K562 (cell line): ENCODE data around the gene ELOB. TPM values are rescaled to one million over a fixed set of nuclear protein-coding genes. Genes with fewer than 3 reads are reported as not detected.

Source experiments
- ATAC-seq: fragments of 200-7000 bp; cut with Tn5 transposase; 3 replicates; pipeline ENCODE4 v1.9.1; 2020; ENCODE audit warnings: moderate library complexity
- BruUV-seq: library from RNA; stranded (reverse); fragments of 400-500 nt; replicated peaks from 2 replicates; lab custom pipeline; 2021; lab: Mats Ljungman, UMichigan
- CTCF ChIA-PET: fragments of 300-600 bp; formaldehyde crosslinking; extraction: SDS; loops from one replicate; lab custom pipeline; 2021; ENCODE audit warnings: low intra/inter-chr PET ratio; lab: Yijun Ruan, JAX
- POLR2A ChIA-PET: fragments of 300-600, 350-650 bp; sonication (Branson Sonifier 250); formaldehyde crosslinking; extraction: SDS; loops from one replicate; lab custom pipeline; 2021; ENCODE audit warnings: antibody characterized with exemption, inconsistent platforms; lab: Yijun Ruan, JAX
- DNase-seq, 4 experiments: peaks; one replicate each; pipeline versions ENCODE4 v3.0.0 to v3.0.0-alpha.2; 2011 to 2018; ENCODE audit warnings: low spot score in 3 of 4, mixed read lengths in 3 of 4; ENCODE audit errors: extremely low read depth in 1 of 4
- FAIRE-seq: peaks from 2 replicates; lab custom pipeline; 2011; peaks lifted over from hg19 to GRCh38; lab: Jason Lieb, UNC
- H2AFZ ChIP-seq: 2 replicates; pipeline ENCODE4 v1.6.0; 2011; ENCODE audit warnings: low read depth, low read length, control low read depth, inconsistent platforms
- H3K27ac ChIP-seq: fragments of 200-600 bp; 3 replicates; pipeline ENCODE4 v1.8.0; 2011; ENCODE audit warnings: low read depth, mild to moderate bottlenecking, control low read depth, inconsistent platforms, low read length, moderate library complexity, mixed read lengths; ENCODE audit errors: extremely low read depth
- H3K27me3 ChIP-seq, 2 experiments: fragments of 300-600 bp in 1 of 2; 2 replicates in 1 of 2; 3 replicates in 1 of 2; pipeline versions ENCODE4 v1.6.0 to v1.8.0; 2011; ENCODE audit warnings: inconsistent platforms in 2 of 2, low read length in 2 of 2, mild to moderate bottlenecking in 1 of 2, mixed read lengths in 1 of 2, moderate library complexity in 1 of 2; ENCODE audit not compliant: control insufficient read depth in 2 of 2, insufficient read depth in 2 of 2
- H3K36me3 ChIP-seq: fragments of 300-600 bp; 3 replicates; pipeline ENCODE4 v1.8.0; 2011; ENCODE audit warnings: mild to moderate bottlenecking, low read length, inconsistent platforms; ENCODE audit not compliant: control insufficient read depth, insufficient read depth
- H3K4me1 ChIP-seq, 2 experiments: fragments of 200-600 bp in 1 of 2; replicated peaks in 1 of 2; 2 replicates in 1 of 2; 3 replicates in 1 of 2; pipeline versions ENCODE4 v1.5.1 to v1.8.0; 2011; ENCODE audit warnings: inconsistent platforms in 2 of 2, low read length in 2 of 2, mild to moderate bottlenecking in 1 of 2, mixed read lengths in 1 of 2, moderate library complexity in 1 of 2; ENCODE audit not compliant: control insufficient read depth in 2 of 2, insufficient read depth in 2 of 2
- H3K4me2 ChIP-seq: 2 replicates; pipeline ENCODE4 v1.6.1; 2011; ENCODE audit warnings: low read length, control low read depth, inconsistent platforms, mixed read lengths; ENCODE audit not compliant: insufficient read depth
- H3K4me3 ChIP-seq: fragments of 200-600 bp; sonication (generic), shearing (Covaris generic); 2 replicates; pipeline ENCODE4 v1.5.1; 2016; ENCODE audit warnings: control low read depth, inconsistent platforms
- H3K79me2 ChIP-seq: fragments of 200-600 bp; 3 replicates; pipeline ENCODE4 v1.8.0; 2011; ENCODE audit warnings: low read length, inconsistent platforms; ENCODE audit not compliant: control insufficient read depth, insufficient read depth
- H3K9ac ChIP-seq, 2 experiments: 2 replicates each; pipeline versions ENCODE4 v1.6.0 to v1.6.1; 2011; ENCODE audit warnings: low read depth in 2 of 2, low read length in 2 of 2, control low read depth in 1 of 2, inconsistent platforms in 1 of 2, mild to moderate bottlenecking in 1 of 2, mixed read lengths in 1 of 2; ENCODE audit not compliant: insufficient read depth in 1 of 2
- H3K9me1 ChIP-seq: one replicate; pipeline ENCODE4 v1.6.0; 2011; ENCODE audit warnings: inconsistent platforms, mild to moderate bottlenecking, low read length, moderate library complexity; ENCODE audit not compliant: control insufficient read depth, insufficient read depth
- H3K9me3 ChIP-seq: replicated peaks from 2 replicates; pipeline ENCODE4 v1.5.1; 2011; ENCODE audit warnings: low read depth, low read length, inconsistent platforms; ENCODE audit not compliant: control insufficient read depth, insufficient read depth
- H4K20me1 ChIP-seq: replicated peaks from 2 replicates; pipeline ENCODE4 v1.6.1; 2011; ENCODE audit warnings: low read length, inconsistent platforms, mixed read lengths; ENCODE audit not compliant: control insufficient read depth, insufficient read depth
- CBFA2T3 ChIP-seq: fragments of 450-650 bp; IDR thresholded peaks from 2 replicates; pipeline ENCODE4 v1.6.1; 2017
- CBX3 ChIP-seq, 2 experiments: IDR thresholded peaks; 1 replicate in 1 of 2; 2 replicates in 1 of 2; pipeline ENCODE4 v1.6.1; 2012; ENCODE audit warnings: inconsistent platforms in 2 of 2, low read length in 2 of 2, borderline replicate concordance in 1 of 2, control low read depth in 1 of 2
- CREBBP ChIP-seq: IDR thresholded peaks from one replicate; pipeline ENCODE4 v1.6.1; 2012; ENCODE audit warnings: low read depth, mild to moderate bottlenecking, control low read depth, inconsistent platforms, low read length
- E2F3 ChIP-seq: fragments of 250-450 bp; sonication (Bioruptor Pico); IDR thresholded peaks from 2 replicates; pipeline ENCODE4 v1.4.0; 2020; ENCODE audit warnings: mild to moderate bottlenecking
- HMGXB4 ChIP-seq: sonication (generic); formaldehyde crosslinking; IDR thresholded peaks from 2 replicates; pipeline ENCODE4 v1.8.1; 2023; ENCODE audit warnings: mild to moderate bottlenecking, missing genetic modification reagents
- NBN ChIP-seq: fragments of 450-650 bp; IDR thresholded peaks from 2 replicates; pipeline ENCODE4 v1.6.1; 2016; ENCODE audit warnings: low read depth, mild to moderate bottlenecking
- PKNOX1 ChIP-seq: fragments of 450-650 bp; IDR thresholded peaks from 2 replicates; pipeline ENCODE4 v1.6.1; 2016
- POLR2G ChIP-seq: fragments of 200-400 bp; formaldehyde crosslinking; IDR thresholded peaks from 2 replicates; pipeline ENCODE4 v1.6.1; 2017; ENCODE audit warnings: low read depth, mild to moderate bottlenecking, antibody characterized with exemption, low read length, moderate library complexity
- RBM25 ChIP-seq: fragments of 200-400 bp; formaldehyde crosslinking; IDR thresholded peaks from 2 replicates; pipeline ENCODE4 v1.6.1; 2018; ENCODE audit warnings: low read length, low read depth, moderate library complexity; ENCODE audit not compliant: severe bottlenecking
- ZFPM2 ChIP-seq: fragments of 250-450 bp; sonication (Bioruptor Pico); IDR thresholded peaks from 2 replicates; pipeline ENCODE4 v1.5.1; 2022; ENCODE audit warnings: mild to moderate bottlenecking
- ZNF3 ChIP-seq: fragments of 250-450 bp; sonication (Bioruptor Pico); IDR thresholded peaks from 2 replicates; pipeline ENCODE4 v1.5.0; 2021; ENCODE audit warnings: mild to moderate bottlenecking, moderate library complexity
- ZNF639 ChIP-seq, 2 experiments: fragments of 200-800 bp in 1 of 2; sonication (Bioruptor generic) in 1 of 2; sonication (generic) in 1 of 2; formaldehyde crosslinking in 1 of 2; IDR thresholded peaks in 1 of 2; conservative IDR thresholded peaks in 1 of 2; 2 replicates each; pipeline versions ENCODE4 v1.5.0 to v1.6.1; 2016 to 2020; ENCODE audit warnings: missing compliant biosample characterization in 1 of 2, missing genetic modification characterization in 1 of 2, missing genetic modification reagents in 1 of 2
- ZNF644 ChIP-seq: fragments of 200-800 bp; sonication (Bioruptor generic); IDR thresholded peaks from 2 replicates; pipeline ENCODE4 v1.6.1; 2016; ENCODE audit warnings: low read depth, missing genetic modification characterization, missing compliant biosample characterization
- WGBS: fragments of 100-300 bp; shearing (Covaris generic); methylation state at CpG from one replicate; pipeline ENCODE4 v1.1.6; 2016; ENCODE audit warnings: low coverage, mixed read lengths; ENCODE audit not compliant: insufficient coverage; ENCODE audit errors: missing lambda C conversion rate; 5-methylcytosine and 5-hydroxymethylcytosine counted together
- in situ Hi-C: fragments of 300-500 bp; cut with MboI; formaldehyde crosslinking; loops from 4 replicates; pipeline ENCODE4 v1.15.0; 2018; ENCODE audit warnings: inconsistent platforms, mixed read lengths
- intact Hi-C: fragments of 100-400 bp; cut with micrococcal nuclease; formaldehyde crosslinking; loops from 2 replicates; pipeline ENCODE4 v1.14.2; 2022
- polyA plus RNA-seq, 8 experiments: library from polyadenylated mRNA; depleted of rRNA in 4 of 8; stranded (reverse) in 5 of 8; unstranded in 3 of 8; fragments of >200 nt; fragmentation: Nextera tagmentation in 2 of 8; fragmentation: Illumina TruSeq in 1 of 8; extraction: Ambion mirVana in 2 of 8; extraction: Trizol in 1 of 8; gene quantifications; 2 replicates each; pipeline versions ENCODE4 v1.2.1 to v1.2.3, GENCODE V29; 2011 to 2014; ENCODE audit warnings: inconsistent platforms in 1 of 8, missing spikeins in 1 of 8
- total RNA-seq, 7 experiments: library from RNA; depleted of rRNA in 6 of 7; stranded (reverse); fragments of >200 nt in 6 of 7; fragmentation: Illumina TruSeq in 2 of 7; extraction: Trizol in 2 of 7; gene quantifications; 2 replicates each; pipeline versions ENCODE4 v1.2.1 to v1.2.3, GENCODE V29; 2011 to 2021; ENCODE audit warnings: low replicate concordance in 1 of 7
- TF ChIP-seq, protein P1 (sequence below): fragments of 450-650 bp; IDR thresholded peaks from 2 replicates; pipeline ENCODE4 v1.6.1; 2018; ENCODE audit warnings: mild to moderate bottlenecking, low read depth; ENCODE audit not compliant: partially characterized antibody
- TF ChIP-seq, protein P2 (sequence below): IDR thresholded peaks from 2 replicates; pipeline ENCODE4 v1.6.1; 2016; ENCODE audit warnings: missing genetic modification characterization, missing compliant biosample characterization

Gene ELOB
- total and polyA plus RNA-seq, 9 of the 15 experiments (the other 6 are each of a cell fraction or from before 2014, with no cell fraction given): 63.2 to 791 (median 237) TPM

GRCh38 chr16:2790631-2791030, 13.6 kb upstream of the ELOB start:
- peaks cover 10% of the 10 kb centered on the region; the same call in 1 of the 2 replicates for H4K20me1 ChIP-seq
- no peak overlapping the region for H2AFZ ChIP-seq
- no peak overlapping the region for H3K4me3 ChIP-seq
- no peak overlapping the region for H3K27ac ChIP-seq
- H3K79me2 ChIP-seq: no peaks in the 10 kb centered on the region
- H3K4me2 ChIP-seq: no peak overlapping the region
- H3K9ac ChIP-seq: no peak overlapping the region
- DNase-seq (no peak), FAIRE-seq (no peak), ATAC-seq (no peak)
- POLR2A ChIA-PET: interaction anchor here (0.9 to 2.8 kb wide), 4 partner anchors 8 to 13 kb away, joined by 3 to 10 read pairs (median 4); no protein-coding TSS in a partner anchor
- H3K36me3 ChIP-seq: no peaks in the 10 kb centered on the region
- peaks cover 22 to 44% of the 10 kb centered on the region in 2 experiments; a peak in 4 of 5 replicates for H3K27me3 ChIP-seq
- BruUV-seq: no TSS peak
- in situ Hi-C loops (no loop called here), intact Hi-C loops (no loop called here)
- peaks cover 9 to 12% of the 10 kb centered on the region in 2 experiments for H3K4me1 ChIP-seq
- H3K9me1 ChIP-seq: no peaks in the 10 kb centered on the region
- WGBS: 2% methylated on average over 5 of the region's 5 CpGs
- CTCF ChIA-PET: no interaction called here
- TF ChIP-seq PKNOX1 (no peak), HMGXB4 (CRISPR knock-in tag) (no peak), CBFA2T3 (no peak), ZFPM2 (no peak), ZNF639 (CRISPR knock-in tag; conservative IDR thresholded peaks at IDR 0.05 in 1 of 2, IDR thresholded peaks at IDR 0.05 in 1 of 2) (no peak), E2F3 (CRISPR knock-in tag) (no peak), CREBBP (no peak), RBM25 (no peak), POLR2G (no peak), ZNF644 (no peak), CBX3 (IDR thresholded peaks at IDR 0.05; ENCODE audit: borderline replicate concordance in 1 of 2, low read length in 2 of 2) (no peak), ZNF3 (CRISPR knock-in tag) (no peak), NBN (no peak)
- TF ChIP-seq, protein P1, sequence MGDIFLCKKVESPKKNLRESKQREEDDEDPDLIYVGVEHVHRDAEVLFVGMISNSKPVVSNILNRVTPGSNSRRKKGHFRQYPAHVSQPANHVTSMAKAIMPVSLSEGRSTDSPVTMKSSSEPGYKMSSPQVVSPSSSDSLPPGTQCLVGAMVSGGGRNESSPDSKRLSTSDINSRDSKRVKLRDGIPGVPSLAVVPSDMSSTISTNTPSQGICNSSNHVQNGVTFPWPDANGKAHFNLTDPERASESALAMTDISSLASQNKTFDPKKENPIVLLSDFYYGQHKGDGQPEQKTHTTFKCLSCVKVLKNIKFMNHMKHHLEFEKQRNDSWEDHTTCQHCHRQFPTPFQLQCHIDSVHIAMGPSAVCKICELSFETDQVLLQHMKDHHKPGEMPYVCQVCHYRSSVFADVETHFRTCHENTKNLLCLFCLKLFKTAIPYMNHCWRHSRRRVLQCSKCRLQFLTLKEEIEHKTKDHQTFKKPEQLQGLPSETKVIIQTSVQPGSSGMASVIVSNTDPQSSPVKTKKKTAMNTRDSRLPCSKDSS: no peak
- TF ChIP-seq, protein P2, sequence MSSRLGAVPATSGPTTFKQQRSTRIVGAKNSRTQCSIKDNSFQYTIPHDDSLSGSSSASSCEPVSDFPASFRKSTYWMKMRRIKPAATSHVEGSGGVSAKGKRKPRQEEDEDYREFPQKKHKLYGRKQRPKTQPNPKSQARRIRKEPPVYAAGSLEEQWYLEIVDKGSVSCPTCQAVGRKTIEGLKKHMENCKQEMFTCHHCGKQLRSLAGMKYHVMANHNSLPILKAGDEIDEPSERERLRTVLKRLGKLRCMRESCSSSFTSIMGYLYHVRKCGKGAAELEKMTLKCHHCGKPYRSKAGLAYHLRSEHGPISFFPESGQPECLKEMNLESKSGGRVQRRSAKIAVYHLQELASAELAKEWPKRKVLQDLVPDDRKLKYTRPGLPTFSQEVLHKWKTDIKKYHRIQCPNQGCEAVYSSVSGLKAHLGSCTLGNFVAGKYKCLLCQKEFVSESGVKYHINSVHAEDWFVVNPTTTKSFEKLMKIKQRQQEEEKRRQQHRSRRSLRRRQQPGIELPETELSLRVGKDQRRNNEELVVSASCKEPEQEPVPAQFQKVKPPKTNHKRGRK (tag): no peak
- no peaks in the 10 kb centered on the region for H3K9me3 ChIP-seq
